ENCODE measurements around the gene PDE8A.

- TF ChIP-seq CTCF (IDR thresholded peaks at IDR 0.05) (no peak), POLR2A (IDR thresholded peaks at IDR 0.05) (no peak)
Measured at GRCh38 chr15:85108136-85108535, 126.5 kb downstream of the PDE8A start.
